HG03432 (cell line): ENCODE results near the gene FYB2.
A peak's percentile ranks its signal among the peaks of the same experiment; 100 is the strongest.

ENCODE experiments used
- ATAC-seq: cut with Tn5 transposase; IDR thresholded peaks from one replicate; pipeline ENCODE4 v1.9.1; 2021; ENCODE audit warnings: mild to moderate bottlenecking, moderate library complexity; ENCODE audit not compliant: unreplicated experiment

FYB2 gene

DNA sequence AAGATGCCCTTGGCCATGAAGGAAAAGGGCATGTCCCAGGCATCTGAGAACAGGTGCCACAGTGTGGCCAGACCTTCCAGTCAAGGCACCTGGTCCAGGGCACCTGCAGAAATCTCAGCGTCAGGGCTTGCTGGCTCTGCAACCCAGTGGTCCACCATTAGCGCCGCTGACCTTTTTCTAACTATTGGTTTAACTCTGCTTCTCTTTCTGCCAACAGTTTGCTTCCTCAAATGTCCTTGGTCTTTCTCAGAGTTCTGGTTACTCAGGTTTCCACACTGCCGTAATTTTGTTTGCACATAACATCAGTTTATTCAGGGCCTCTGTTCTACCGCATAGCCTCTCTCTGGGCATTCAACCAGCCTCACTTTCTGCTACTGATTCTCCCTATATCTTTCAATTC lies 16.5 kb upstream of the FYB2 start:
- no peak for ATAC-seq

GRCh38 chr1:56834137-56834900 lies 15.1 kb upstream of the FYB2 start:
- no peak for ATAC-seq

DNA sequence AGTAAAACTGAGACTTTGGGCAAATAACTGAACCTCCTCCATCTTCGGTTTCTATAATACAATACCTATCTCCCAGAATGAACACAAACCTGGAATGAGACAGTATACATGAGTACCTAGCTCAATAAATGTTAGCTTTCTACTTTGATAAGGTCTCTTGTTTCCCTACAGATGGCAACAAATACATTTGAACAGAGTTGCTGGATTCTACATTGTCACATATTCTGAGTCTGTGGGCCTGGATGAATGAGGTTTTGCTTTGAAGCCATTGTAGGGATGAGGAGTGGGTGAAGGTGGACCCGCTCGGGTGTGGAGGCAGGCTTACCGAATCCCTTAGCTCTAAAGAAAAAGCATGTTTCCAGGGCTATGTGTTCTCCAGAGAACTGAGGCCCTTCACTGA lies 13.9 kb upstream of the FYB2 start:
- no peak for ATAC-seq

DNA sequence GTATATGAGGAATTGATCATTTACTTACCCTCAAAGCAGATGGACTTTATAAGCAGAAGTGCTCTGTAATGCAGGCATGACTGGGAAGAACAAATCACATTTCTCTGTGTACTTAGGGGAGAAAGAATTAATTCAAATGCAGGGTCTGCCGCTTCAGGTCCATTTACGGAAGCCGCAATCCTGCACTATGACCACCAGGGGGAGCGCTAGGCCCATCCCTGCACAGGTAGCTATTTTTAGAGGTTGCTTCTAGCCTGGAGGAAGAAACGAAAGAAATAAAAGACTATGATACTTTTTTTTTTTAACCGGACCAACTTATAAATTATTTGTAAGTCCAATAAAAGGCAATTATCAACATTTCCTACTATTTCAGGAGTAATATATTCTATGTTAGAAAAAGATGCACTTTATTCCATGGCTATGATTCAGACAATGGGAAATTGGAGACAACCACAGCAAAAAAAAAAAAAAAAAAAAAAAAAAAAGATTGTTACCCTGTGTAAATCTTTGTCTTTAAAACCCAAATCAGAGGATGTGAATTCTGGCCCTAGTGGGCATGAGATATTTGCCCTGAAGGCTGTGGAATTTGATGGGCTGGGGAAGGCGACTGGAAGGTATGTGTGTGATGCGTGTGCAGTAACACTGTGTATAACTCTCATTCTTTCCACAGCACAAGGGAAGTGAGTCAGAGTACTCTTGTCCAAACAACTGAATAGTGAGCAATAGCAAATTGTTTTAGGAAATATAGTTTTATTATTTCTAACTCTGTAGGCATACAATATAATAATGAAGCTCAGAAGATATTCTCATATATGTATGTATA lies 12.9 kb upstream of the FYB2 start:
- ATAC-seq: peak; percentile 81

DNA sequence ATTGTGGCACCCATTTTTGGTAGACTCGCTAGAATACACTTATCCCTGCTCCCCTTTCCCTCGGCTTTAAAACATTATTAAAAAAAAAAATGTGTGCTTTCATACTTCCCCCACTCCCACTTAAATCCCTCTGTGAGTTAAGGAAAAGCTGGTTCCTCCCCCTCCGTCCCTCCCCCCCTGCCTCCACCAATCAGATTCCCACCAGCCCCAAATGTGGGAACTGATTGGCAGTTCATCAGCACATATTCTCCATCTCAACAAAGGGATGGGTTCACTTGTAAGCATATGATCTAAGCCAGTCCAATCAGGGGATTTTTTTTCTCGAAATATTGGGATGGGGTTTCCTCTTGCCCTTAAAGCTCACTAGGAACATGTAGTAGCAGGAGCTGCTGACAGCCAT lies 10.8 kb upstream of the FYB2 start:
- no peak for ATAC-seq

DNA sequence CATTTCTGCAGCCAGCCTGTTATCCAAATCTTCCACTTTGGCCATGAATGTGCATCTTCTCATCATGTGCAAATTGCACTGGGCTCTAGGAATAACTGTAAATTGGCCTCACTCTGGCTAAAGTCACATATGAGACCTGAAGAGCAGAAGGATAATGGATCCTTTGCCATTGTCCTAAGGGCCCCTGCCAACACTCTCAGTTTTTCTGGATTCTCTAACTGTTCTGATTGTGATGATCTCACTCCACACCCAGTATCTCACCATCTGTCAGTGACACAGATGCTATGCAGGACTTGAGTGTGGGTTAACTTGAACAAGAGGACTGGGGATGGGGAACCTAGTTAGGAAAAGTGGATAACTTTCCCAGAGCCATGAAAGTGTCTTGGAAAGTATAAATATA lies 8.5 kb upstream of the FYB2 start:
- ATAC-seq: no peak

DNA sequence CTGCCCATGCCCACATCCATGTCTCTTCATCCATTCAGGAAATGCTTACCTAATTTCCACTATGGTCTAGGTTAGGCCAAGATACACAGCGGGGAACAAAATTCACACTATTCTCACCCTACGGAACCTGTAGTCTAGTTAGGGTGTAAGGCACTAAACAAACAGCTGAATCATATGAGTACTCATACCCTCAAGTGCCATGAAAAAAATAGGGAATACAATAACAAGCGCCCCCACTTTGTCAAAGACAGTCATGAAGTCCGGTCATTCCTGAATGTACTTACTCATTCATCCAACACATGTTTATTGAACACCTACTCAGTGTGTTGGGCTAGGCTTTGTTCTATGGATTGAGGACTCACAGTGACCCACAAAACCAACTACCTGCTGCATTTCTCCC lies 6.2 kb upstream of the FYB2 start:
- no peak for ATAC-seq

DNA sequence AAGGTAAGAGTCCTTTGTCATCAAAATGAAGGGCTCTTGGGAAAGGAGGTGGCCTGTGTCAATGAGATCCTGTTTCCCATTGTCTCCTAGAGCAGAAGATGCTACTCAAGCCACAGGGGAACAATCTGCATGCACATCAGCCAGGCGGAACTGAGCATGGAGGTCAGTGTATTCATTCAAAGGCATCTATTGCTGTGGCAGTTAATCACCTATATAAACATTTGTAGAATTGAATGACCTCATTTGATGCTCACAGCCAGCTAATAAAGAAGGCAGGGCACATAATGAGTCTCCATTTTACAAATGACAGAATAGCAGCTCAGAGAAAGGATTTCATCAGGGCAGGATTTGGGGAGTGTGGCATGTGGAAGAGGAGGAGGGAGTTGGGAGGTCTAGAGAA lies 5.7 kb upstream of the FYB2 start:
- no peak for ATAC-seq

- ATAC-seq: no peak
These were observed 5.1 kb upstream of the FYB2 start for GRCh38 chr1:56824271-56824670.

DNA sequence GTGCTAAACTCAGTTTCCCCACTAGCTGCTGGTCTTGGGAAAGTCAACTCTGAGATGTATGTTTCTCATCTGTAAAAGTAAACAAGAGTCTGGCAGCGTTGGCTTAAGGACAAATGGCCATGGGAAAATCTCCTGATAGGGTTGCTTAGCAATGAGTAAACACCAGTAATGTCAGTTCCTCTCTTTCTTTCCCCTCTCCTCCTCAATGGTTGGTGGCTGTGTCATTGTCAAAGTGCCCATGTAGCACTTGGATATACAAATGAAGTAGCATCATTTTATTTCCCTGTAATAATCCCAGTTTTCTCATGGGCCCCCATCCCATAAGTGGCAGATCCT lies 2.2 kb upstream of the FYB2 start:
- no peak for ATAC-seq

GRCh38 chr1:56820755-56821461 lies 1.7 kb upstream of the FYB2 start:
- ATAC-seq: peak; percentile 73

DNA sequence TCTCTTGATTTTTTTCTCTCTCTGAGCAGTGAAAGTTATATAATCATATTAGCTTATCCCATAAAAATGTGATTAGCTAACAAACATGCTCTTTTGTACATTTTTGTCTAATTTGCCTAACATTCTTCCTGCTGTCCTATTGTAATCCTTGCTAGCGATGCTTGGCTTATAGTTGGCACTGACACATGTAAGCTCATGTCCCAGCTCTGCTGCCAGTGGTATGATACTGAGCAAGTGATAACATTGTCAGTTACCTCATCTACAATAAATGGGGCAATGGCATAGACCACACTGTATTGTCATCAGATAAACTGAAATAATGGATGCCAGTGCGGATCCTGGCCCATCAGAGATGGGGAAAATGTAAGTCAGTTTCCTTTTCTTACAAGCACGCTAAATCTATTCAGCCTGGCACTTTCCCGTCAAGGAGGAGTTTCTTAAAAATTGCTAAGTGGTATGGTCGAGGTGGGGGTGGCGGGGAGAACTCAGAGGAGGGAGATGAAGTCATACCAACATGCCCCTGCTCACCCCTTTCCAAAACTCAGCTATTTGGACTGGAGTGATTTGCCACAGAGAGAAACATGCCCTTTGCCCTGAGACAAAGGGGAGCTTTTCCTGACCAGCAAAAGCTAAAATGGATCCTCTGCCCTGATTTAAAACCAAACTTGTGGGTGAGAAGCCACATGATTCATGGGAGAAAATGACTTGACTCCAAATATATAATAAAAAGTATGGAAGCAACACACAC lies 1.3 kb downstream of the FYB2 start:
- no peak for ATAC-seq

GRCh38 chr1:56816909-56817308 lies 2.3 kb downstream of the FYB2 start:
- peak; percentile 70 for ATAC-seq

- no peak for ATAC-seq
These were observed 2.9 kb downstream of the FYB2 start for GRCh38 chr1:56816264-56816663.

DNA sequence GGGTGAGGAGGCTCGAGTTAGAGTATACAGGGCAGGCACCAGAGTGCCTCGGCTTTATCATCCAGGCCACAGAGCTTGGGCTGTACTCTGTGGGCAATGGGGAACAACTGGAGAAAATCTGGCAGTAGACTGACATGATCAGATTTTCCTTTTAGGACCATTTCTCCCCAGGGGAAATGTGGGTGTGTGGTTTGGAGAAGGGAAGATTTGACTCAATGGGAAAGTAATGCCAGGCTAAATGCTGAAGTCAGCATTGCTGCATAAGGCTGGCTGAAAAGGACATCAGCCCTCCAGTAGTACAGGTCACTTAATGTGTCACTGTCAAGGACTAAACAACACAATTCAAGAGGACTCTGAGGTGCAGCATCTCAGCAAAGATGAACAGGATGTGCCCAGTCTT lies 5.0 kb downstream of the FYB2 start:
- ATAC-seq: no peak

GRCh38 chr1:56811331-56811730 lies 7.9 kb downstream of the FYB2 start:
- no peak for ATAC-seq

DNA sequence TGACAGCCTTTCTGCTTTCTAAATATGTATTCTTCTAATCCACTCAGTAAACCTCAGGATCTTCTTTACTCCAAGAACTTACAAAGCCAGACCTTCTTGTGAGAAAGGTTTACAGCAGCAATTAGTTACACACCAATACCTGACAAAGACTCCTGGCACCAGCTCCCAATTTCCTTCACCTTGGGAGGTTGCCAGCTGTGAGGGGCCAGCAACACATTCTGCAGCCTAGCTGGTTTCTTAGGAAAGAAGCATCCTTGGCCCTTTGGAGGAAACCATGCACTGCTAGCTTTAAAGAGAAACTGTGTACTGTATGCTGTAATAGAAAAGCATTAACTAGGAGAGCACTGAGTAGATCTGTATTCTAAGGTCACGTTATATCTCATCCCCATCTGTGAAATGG lies 10.8 kb downstream of the FYB2 start:
- ATAC-seq: no peak

DNA sequence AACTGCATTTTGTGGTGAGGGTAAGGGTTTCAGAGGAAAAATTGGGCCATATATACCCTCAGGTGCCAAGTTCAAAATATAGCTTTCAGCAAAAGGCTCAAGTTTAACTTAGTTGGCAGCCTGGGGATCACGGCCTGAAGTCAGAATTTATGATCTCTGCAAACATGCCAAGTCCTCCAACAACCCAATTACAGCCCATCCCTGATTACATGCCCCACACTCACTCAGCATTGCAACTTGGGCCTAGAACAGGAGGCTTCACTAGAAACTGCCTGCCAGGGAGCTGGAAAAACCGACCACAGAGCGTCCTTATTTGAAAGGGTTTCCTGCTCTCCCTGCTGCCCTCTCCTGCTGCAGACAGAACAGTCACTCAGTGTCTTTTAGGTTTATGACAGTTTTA lies 12.4 kb downstream of the FYB2 start:
- no peak for ATAC-seq

- ATAC-seq: peak; percentile 83
These were observed 15.5 kb downstream of the FYB2 start for GRCh38 chr1:56803561-56804156.

DNA sequence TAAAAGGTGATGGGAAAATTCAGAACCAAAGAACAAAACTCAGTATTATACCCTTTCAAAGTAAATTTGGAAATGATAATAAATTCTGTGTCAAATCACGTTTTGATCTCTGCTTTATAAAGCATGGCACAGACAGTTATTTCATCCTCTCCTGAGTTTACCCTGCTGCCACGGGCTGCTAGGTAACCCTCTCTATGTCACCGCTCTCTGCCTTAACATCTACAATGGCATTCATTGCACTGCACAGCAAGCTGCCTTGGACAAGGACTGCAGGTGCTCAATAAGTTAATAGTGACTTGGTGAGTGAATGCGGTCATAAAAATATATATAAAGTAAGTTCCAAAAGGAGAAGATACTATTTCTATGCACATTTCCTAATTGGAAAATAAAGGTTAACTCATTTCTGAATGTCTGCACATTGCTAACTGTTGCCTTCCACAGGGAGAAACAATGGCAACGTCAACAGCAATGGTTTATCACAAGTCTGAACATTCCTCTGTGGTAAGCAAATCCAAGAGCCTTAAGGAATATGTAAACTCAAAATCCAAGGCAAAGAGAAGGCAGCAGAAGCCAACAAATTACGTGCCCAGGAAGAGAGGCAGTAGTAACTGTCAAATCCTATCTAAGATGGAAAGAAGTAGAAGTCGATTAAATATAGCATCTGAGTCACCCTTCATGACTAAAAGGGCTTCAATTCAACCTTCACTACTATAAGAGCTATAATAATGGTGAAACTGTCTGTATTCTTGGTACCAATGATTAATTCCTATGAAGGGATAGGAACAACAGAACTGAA lies 19.4 kb downstream of the FYB2 start:
- no peak for ATAC-seq
